Kidney epithelial cell (primary cell): ENCODE results near the gene RIPK4. TPM values are rescaled to one million over a fixed set of nuclear protein-coding genes. Genes with fewer than 3 reads are reported as not detected.
"Not testable (repeated sequence)": the region's sequence is repeated elsewhere in the genome, so short reads cannot be mapped to it uniquely, and the experiment has no call there.

Source experiments
- DNase-seq: peaks from one replicate; pipeline ENCODE4 v3.0.0-alpha.2; 2010; ENCODE audit warnings: low read depth
- H3K27me3 ChIP-seq: 2 replicates; pipeline ENCODE4 v1.6.0; 2011; ENCODE audit warnings: low read length; ENCODE audit not compliant: control insufficient read depth, insufficient read depth
- H3K36me3 ChIP-seq: 2 replicates; pipeline ENCODE4 v1.5.1; 2011; ENCODE audit warnings: low read length; ENCODE audit not compliant: control insufficient read depth, insufficient read depth
- H3K4me3 ChIP-seq: 2 replicates; pipeline ENCODE4 v1.5.1; 2011; ENCODE audit warnings: low read depth, mild to moderate bottlenecking, control low read depth, low read length
- CTCF ChIP-seq: IDR thresholded peaks from 2 replicates; pipeline ENCODE4 v1.5.1; 2011; ENCODE audit warnings: mild to moderate bottlenecking, moderate library complexity, low read length, control low read depth, inconsistent platforms; ENCODE audit not compliant: insufficient read depth, poor library complexity, severe bottlenecking
- total RNA-seq: library from RNA; depleted of rRNA; stranded (reverse); fragments of >200 nt; gene quantifications from 2 replicates; pipeline ENCODE4 v1.2.3, GENCODE V29; 2015

The RIPK4 gene
- total RNA-seq, 1 donor from 2014 or later = 17.6 TPM

GRCh38 chr21:41715649-41716281 is 51.1 kb downstream of the RIPK4 start:
- no peak overlapping the region for H3K4me3 ChIP-seq
- H3K36me3 ChIP-seq = no peaks in the 10 kb centered on the region
- no peak for DNase-seq
- H3K27me3 ChIP-seq = peaks cover 5% of the 10 kb centered on the region
- TF ChIP-seq CTCF = no peak

- H3K36me3 ChIP-seq, H3K27me3 ChIP-seq, H3K4me3 ChIP-seq, DNase-seq: not testable (repeated sequence)
Observed at GRCh38 chr21:41714299-41714865, 52.5 kb downstream of the RIPK4 start.

- H3K4me3 ChIP-seq = no peak overlapping the region
- no peak for DNase-seq
- no peaks in the 10 kb centered on the region for H3K36me3 ChIP-seq
- TF ChIP-seq CTCF = no peak
- peaks cover 5% of the 10 kb centered on the region for H3K27me3 ChIP-seq
Observed at GRCh38 chr21:41713495-41714281, 53.2 kb downstream of the RIPK4 start.

- TF ChIP-seq CTCF = no peak
- no peak for DNase-seq
- H3K27me3 ChIP-seq = peaks cover 5% of the 10 kb centered on the region
- no peaks in the 10 kb centered on the region for H3K36me3 ChIP-seq
- H3K4me3 ChIP-seq = no peak overlapping the region
Observed at GRCh38 chr21:41712730-41713129, 54.1 kb downstream of the RIPK4 start.

- peaks cover 5% of the 10 kb centered on the region for H3K27me3 ChIP-seq
- TF ChIP-seq CTCF = no peak
- DNase-seq = no peak
- H3K36me3 ChIP-seq = no peaks in the 10 kb centered on the region
- no peak overlapping the region for H3K4me3 ChIP-seq
Observed at GRCh38 chr21:41712201-41712600, 54.7 kb downstream of the RIPK4 start.

- peaks cover 5% of the 10 kb centered on the region for H3K27me3 ChIP-seq
- no peak for DNase-seq
- H3K36me3 ChIP-seq = no peaks in the 10 kb centered on the region
- no peak for TF ChIP-seq CTCF
- H3K4me3 ChIP-seq = no peak overlapping the region
Observed at GRCh38 chr21:41711416-41712007, 55.3 kb downstream of the RIPK4 start.
